Colon (tissue), 2 donors: ENCODE results near the gene ELAVL1.
"Not testable (repeated sequence)": the region's sequence is repeated elsewhere in the genome, so short reads cannot be mapped to it uniquely, and the experiment has no call there.

Source experiments
- FAIRE-seq: peaks from 2 replicates; lab custom pipeline; 2012; peaks lifted over from hg19 to GRCh38; lab: Jason Lieb, UNC
- donor health status: control.
- donor health status: control.

The ELAVL1 gene

DNA sequence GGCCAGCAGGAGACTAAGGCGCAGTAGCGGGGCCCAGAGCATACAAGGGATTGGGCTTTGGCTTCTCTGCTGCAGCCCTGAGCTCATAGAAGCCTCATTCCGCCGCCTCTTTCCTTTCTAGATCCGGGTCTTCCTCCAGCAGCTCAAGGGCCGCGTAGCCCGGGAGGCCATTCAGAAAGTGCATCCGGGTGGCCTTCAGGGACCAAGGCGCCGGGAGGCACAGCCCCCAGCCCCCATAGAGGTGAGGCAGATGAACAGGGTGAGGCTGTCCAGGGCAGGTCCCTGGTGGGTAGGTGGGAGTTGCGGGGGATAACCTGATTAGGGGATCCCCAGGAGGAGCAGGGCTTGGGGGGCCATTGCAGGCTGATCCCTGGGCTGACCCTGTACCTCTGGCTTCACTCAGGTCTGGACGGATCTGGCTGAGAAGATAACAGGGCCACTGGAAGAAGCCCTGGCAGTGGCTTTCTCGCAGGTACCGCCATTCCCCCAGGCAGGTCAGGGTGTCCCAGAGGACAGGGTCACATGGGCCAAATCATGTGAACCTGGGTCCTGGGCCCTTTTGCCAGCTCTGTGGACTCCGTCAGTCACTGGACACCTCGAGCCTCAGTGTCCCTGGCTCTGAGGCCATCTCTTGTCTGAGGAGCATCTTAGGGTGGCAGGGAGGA, 84.0 kb downstream of the ELAVL1 start:
- no peak for FAIRE-seq

- no peak for FAIRE-seq
These were observed 84.7 kb downstream of the ELAVL1 start for GRCh38 chr19:7920519-7921301.

DNA sequence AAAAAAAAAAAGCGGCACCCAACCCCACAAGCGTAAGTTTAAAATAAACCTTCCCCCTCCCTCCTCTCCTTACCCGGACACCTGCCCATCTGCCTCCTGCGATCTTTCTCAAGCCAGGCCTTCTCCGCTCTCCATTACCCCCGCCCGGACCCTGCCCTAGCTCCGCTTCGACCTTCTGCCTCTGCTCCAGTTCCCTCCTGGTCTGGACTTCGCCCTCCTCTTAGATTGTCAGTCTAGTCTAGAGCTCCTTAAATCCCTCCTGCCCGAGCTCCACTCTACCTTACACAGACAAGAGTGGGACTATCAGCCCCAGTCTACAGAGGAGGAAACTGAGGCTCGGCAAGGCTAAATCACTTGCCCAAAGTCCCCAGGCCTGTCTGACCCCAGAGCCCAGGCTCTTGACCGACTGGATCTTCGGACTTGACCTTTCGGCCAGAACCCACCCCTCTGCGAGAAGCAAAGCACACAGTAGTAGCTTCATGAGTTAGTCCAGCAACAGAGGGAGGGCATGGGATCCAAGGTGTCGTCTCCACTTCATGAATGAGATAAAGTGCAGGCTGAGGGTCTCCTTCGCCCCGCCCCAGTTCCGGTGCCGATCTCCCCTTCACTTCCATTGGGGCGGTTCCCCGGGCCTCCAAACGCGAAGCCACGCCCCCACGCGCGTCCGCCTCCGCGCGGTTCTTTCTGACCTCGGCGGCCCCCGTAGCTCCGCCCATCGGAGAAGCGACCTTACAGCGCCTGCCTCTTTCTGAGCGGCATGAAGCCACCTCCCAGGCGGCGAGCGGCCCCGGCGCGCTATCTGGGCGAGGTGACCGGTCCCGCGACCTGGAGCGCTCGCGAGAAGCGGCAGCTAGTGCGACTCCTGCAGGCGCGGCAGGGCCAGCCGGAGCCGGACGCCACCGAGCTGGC, 85.6 kb downstream of the ELAVL1 start, which contains the start of gene SNAPC2:
Gene SNAPC2 (plus strand): TSS at position 729 of the 909 bp plus-strand sequence. CDS start 29 bp downstream, at position 758.
- FAIRE-seq, result no peak

- FAIRE-seq, result no peak
These were observed 86.6 kb downstream of the ELAVL1 start for GRCh38 chr19:7918615-7919421.

DNA sequence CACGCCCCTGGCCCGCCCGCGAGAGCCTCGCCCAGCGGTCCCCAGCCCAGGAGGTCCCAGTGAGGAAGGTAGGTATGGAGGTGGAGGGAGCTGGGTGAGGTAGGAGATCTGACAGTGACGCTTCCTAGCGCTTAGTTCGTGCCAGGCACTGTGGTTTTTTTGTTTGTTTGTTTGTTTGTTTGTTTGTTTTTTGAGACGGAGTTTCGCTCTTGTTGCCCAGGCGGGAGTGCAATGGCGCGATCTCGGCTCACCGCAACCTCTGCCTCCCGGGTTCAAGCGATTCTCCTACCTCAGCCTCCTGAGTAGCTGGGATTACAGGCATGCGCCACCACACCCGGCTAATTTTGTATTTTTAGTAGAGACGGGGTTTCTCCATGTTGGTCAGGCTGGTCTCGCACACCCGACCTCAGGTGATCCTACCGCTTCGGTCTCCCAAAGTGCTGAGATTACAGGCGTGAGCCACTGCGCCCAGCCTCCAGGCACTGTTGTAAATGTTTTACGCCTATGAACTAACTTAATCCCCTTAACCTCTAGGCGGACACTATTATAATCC, 87.3 kb downstream of the ELAVL1 start:
- not testable (repeated sequence) for FAIRE-seq

DNA sequence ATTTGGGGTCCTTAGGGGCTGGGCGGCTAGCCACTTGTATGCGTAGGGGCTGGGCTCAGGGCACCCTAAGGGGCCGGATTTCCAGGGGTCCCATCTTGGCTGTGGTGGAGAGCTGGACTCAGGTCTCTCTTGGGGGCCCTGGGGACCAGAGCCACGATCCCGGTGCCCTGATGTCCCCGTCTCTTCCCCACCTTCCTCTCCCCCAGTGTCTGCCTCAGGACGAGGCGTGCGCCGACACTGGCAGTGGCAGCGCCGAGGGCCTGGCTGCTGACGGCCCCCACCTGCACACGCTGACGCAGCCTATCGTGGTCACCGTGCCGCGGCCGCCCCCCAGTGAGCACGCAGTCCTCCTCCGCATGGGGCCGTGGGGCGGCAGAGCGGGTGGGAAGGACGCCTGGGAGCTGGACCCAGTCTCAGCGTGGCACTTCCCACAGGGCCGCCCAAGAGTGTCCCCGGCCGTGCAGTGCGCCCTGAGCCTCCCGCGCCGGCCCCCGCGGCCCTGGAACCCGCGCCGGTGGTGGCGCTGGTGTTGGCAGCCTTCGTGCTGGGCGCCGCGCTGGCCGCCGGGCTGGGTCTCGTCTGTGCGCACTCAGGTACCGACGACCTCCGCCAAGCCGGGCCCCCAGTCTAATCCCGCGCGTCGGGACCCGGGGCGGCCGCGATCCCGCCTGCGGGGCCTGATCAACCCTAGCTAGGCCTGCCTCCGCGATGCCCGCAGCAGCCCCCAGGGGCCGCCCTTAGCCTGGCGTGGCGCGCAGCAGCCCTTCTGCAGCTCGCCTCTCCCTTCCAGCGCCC, 88.0 kb downstream of the ELAVL1 start:
- no peak for FAIRE-seq

DNA sequence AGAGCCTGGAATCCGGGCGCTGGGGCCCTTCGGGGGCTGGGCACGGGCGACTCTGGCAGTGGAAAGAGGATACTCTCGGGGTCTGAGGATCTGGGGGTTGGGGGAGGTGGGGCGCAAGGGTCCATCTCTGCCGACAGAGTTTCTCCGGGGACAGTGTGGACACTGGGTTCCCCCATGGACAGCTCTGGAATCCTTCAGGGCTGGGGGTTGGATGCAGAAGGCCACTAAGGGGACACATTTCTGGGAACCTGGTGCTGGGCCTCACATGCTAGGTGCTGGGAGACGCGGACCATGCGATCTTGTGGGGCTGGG, 88.5 kb downstream of the ELAVL1 start:
- FAIRE-seq, result no peak

- FAIRE-seq, result no peak
These were observed 89.1 kb downstream of the ELAVL1 start for GRCh38 chr19:7916103-7916954.

DNA sequence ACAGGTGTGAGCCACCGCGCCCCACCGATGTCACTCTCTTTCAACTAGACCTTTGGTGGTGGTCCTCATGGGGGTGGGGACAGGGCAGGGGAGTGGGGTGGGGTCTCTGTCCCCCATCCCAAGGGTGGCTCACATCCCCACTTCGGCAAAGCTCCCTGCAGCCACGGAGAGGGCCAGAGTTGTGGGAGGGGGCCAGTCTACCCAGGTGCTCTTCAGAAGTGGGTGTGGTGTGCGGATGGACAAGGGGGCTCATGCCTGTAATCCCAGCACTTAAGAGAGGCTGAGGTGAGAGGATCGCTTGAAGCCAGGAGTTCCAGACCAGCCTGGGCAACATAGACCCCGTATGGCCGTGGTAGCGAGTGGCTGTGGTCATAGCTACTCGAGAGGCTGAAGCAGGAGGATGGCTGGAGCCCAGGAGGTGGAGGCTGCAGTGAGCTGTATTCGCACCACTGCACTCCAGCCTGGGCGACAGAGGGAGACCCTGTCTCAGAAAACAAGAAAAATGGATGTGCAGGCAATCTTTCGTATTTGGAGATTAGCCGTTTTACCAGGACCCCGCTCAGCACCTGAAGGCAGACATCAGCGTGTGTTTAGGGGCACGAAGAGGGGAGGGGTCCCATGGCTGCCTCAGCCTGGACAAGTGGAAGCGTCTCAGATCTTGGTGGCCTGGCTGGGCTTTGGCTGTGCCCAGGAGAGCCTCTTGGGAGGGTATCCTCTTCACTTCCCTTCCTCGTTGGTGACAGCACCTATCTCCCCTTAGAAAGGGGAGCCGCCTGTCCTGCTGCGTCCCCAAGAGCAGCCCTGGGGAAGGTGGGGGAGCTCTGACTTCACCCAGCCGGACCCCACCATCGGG, 90.0 kb downstream of the ELAVL1 start:
- no peak for FAIRE-seq

- FAIRE-seq, result no peak
These were observed 90.8 kb downstream of the ELAVL1 start, which contains the start of gene TGFBR3L for GRCh38 chr19:7914598-7915045. Gene TGFBR3L, plus strand, starts transcription at chr19:7914830.

GRCh38 chr19:7914099-7914498, 91.3 kb downstream of the ELAVL1 start:
- FAIRE-seq, result no peak

DNA sequence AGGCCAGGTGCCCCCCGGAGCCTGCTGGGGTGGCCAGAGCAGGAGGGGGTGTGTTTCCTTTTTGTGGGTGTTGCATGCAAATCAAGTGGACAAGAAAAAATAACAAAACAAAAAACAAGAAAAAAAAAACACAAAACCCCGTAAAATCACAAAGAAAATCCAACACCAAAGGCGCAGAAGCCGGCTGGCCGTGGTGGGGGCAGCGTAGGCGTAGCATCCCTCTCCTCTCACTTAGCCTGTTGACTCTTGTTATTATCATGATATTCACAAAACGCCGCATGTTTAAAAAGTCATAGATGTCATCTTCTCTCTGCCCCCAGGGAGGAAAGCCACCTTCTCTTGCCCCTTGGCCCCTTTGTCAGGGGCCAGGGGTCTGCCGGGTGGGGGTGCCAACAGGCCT, 91.8 kb downstream of the ELAVL1 start:
- no peak for FAIRE-seq

DNA sequence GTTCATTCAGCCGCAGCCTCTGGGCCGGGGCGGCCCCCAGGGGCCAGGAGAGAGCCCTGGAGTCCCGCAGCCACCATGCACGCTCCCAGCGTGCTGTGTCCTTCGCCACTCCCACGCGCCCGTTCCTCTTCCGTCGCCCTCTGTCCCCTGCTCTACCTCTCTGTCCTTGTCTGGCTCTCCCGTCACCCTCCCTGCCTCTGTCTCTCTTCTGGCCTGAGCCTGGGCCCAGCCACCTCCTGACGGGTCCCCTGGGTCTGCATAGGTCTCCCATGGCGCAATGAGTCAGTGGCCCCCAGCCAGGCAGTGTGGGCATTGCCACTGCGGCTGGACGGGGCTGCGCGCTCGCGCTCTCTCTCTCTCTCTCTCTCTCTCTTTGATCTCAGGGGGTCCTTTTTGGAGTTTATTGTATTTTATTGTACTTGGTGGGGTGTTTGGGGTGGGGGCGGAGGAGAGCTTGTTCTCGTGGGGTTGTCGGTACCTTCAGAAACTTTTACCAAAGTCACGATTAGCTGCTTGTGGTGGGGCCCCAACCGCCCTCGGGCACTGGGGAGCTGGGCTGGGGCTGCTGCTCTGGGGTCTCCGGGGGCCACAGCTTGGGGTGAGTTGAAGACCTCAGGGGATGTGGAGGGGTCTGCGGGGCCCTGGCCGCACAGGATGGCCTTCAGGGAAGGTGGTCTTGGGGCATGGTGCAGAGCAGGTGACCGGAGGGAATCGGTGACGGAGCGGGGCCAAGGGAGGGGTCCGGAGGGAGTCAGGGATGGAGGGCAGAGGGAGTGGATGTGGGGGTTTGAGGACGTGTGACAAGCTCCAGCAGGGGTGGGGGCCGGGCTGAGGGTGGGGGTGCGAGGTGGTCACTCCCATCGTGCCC, 92.5 kb downstream of the ELAVL1 start:
- FAIRE-seq, result no peak

DNA sequence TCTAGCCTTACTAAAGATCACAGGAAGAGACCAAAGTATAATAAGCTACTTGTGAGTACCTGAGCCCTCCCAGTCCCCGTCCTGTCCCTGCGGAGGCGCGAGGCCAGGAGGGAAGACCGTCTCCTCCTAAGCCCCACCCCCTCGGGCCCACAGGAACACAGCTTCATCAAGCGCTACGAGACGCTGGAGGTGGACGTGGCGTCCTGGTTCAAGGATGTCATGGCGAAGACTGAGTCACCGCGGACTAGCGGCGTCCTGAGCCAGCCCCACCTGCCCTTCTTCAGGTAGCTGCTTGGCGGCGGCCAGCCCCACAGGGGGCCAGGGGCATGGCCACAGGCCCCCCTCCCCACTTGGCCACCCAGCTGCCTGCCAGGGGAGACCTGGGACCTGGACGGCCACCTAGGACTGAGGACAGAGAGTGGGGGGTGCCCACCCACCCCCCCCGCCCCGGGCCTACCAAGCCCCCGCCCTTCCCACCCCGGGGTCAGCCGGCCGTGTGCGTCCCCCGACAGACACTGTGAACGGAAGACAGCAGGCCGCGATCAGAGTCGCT, 93.2 kb downstream of the ELAVL1 start:
- FAIRE-seq, result no peak

DNA sequence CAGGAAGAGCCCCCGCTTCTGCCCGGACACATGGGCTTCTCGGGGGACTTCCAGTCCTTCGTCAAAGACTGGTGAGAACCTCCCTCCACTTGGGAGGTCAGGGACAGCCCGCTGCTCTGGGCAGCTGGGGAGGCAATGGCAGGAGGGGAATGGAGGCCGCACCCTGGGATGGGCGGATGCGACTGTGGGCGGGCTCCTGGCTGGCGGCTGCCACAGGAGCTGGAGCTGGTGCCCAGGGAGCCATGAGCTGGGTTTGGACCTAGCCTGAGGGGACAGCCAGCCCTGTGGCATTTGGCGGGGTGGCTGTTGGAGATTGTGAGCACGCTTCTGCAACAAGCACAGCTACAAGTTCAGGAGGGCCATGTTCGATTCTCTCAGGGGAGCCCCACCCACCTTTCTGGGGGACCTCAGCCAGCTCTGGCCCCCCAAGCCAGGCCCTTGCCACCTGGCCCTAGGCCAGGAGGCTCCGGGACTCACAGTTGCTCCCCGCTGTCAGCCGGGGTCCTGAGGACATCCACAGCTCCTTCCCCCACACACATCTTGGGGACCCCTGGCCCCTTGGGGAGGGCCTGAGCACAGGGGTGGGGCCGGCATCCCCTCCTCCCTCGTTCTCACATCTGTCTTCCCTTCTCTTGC, 93.8 kb downstream of the ELAVL1 start:
- no peak for FAIRE-seq

DNA sequence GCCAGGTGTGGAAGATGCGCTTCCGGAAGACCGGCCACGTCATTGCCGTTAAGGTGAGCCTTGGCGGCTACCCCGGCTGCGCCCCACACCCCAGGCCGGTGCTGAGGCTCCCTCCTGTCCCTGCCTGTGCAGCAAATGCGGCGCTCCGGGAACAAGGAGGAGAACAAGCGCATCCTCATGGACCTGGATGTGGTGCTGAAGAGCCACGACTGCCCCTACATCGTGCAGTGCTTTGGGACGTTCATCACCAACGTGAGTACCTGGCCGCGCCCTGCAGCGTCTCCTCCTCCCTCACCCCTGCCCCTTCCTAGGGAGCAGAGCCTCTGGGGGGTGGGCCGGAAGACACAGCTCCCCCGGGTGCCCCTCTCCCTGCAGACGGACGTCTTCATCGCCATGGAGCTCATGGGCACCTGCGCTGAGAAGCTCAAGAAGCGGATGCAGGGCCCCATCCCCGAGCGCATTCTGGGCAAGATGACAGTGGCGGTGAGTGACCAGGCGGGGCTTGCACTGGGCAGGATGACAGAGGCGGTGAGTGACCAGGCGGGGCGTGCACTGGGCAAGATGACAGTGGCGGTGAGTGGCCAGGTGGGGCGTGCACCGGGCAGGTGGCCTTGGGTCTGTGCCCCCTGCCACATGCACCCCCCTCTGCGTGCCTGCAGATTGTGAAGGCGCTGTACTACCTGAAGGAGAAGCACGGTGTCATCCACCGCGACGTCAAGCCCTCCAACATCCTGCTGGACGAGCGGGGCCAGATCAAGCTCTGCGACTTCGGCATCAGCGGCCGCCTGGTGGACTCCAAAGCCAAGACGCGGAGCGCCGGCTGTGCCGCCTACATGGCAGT, 94.9 kb downstream of the ELAVL1 start:
- FAIRE-seq, result no peak
